ENCODE data around the gene ZNF565. TPM values are rescaled to one million over a fixed set of nuclear protein-coding genes. Genes with fewer than 3 reads are reported as not detected.
"Not testable (repeated sequence)": the region's sequence is repeated elsewhere in the genome, so short reads cannot be mapped to it uniquely, and the experiment has no call there.

The ZNF565 gene
- total RNA-seq, 2 experiments from 2014 or later, result 1.3 to 1.6 TPM

- POLR2A ChIA-PET, result interaction anchor here (1.1 kb wide), 1 partner anchor 16 kb away, joined by 3 read pairs; no protein-coding TSS in a partner anchor
- ATAC-seq (no peak), DNase-seq (no peak)
- no peak overlapping the region for H3K27ac Mint-ChIP-seq
- H3K27me3 Mint-ChIP-seq, result no peaks in the 10 kb centered on the region
- H3K4me3 Mint-ChIP-seq, result no peak overlapping the region
- H3K4me1 Mint-ChIP-seq (ENCODE audit: low read depth), result no peaks in the 10 kb centered on the region
- intact Hi-C loops (cut with micrococcal nuclease), result no loop called here
- CTCF ChIA-PET, result interaction anchor here (1.3 kb wide), 1 partner anchor 13 kb away, joined by 5 read pairs; no protein-coding TSS in a partner anchor
- no peak for TF ChIP-seq CTCF (IDR thresholded peaks at IDR 0.05)
- H3K36me3 Mint-ChIP-seq (ENCODE audit: low read depth), result peaks cover 4% of the 10 kb centered on the region
- H3K9me3 Mint-ChIP-seq, result no peaks in the 10 kb centered on the region
Observed at GRCh38 chr19:36182612-36183244, 31.7 kb downstream of the ZNF565 start.

- H3K36me3 Mint-ChIP-seq (ENCODE audit: low read depth); ATAC-seq; H3K9me3 Mint-ChIP-seq; H3K4me3 Mint-ChIP-seq; H3K27ac Mint-ChIP-seq; intact Hi-C loops (cut with micrococcal nuclease); DNase-seq; H3K4me1 Mint-ChIP-seq (ENCODE audit: low read depth); POLR2A ChIA-PET; H3K27me3 Mint-ChIP-seq: not testable (repeated sequence)
- CTCF ChIA-PET, result interaction anchor here (0.9 to 3.0 kb wide), 2 partner anchors 10 to 118 kb away, joined by 3 to 15 read pairs; no protein-coding TSS in a partner anchor
Observed at GRCh38 chr19:36179077-36179476, 35.4 kb downstream of the ZNF565 start.

GRCh38 chr19:36173846-36174245 lies 40.6 kb downstream of the ZNF565 start:
- H3K9me3 Mint-ChIP-seq, H3K27ac Mint-ChIP-seq, ATAC-seq: not testable (repeated sequence)

GRCh38 chr19:36172852-36173251 lies 41.6 kb downstream of the ZNF565 start:
- H3K27ac Mint-ChIP-seq, result no peak overlapping the region
- H3K4me3 Mint-ChIP-seq, result no peak overlapping the region
- H3K27me3 Mint-ChIP-seq, result no peaks in the 10 kb centered on the region
- no peaks in the 10 kb centered on the region for H3K36me3 Mint-ChIP-seq (ENCODE audit: low read depth)
- DNase-seq (no peak), ATAC-seq (no peak)
- ChIA-PET CTCF (interaction anchor here (9.5 kb wide), 1 partner anchor 45 kb away, joined by 139 read pairs; no protein-coding TSS in a partner anchor), POLR2A (interaction anchor here (1.6 kb wide), 1 partner anchor 48 kb away, joined by 3 read pairs; no protein-coding TSS in a partner anchor)
- TF ChIP-seq CTCF (IDR thresholded peaks at IDR 0.05), result no peak
- intact Hi-C loops (cut with micrococcal nuclease), result no loop called here
- peaks cover 4% of the 10 kb centered on the region for H3K4me1 Mint-ChIP-seq (ENCODE audit: low read depth)
- no peaks in the 10 kb centered on the region for H3K9me3 Mint-ChIP-seq

More at GRCh38 chr19:36173846-36174245, 40.6 kb downstream of the ZNF565 start:
- H3K4me3 Mint-ChIP-seq; intact Hi-C loops (cut with micrococcal nuclease); H3K36me3 Mint-ChIP-seq (ENCODE audit: low read depth); H3K4me1 Mint-ChIP-seq (ENCODE audit: low read depth); DNase-seq; H3K27me3 Mint-ChIP-seq: not testable (repeated sequence)
- ChIA-PET CTCF (interaction anchor here (9.5 kb wide), 1 partner anchor 46 kb away, joined by 139 read pairs; no protein-coding TSS in a partner anchor), POLR2A (interaction anchor here (1.0 to 2.3 kb wide), 3 partner anchors 41 to 49 kb away, joined by 3 to 9 read pairs (median 3); partner anchors contain the start of genes ZNF146 and ZNF565)

- Mint-ChIP-seq H3K9me3 (no peaks in the 10 kb centered on the region), H3K27me3 (no peaks in the 10 kb centered on the region), H3K27ac (no peak overlapping the region), H3K4me3 (no peak overlapping the region), H3K4me1 (ENCODE audit: low read depth) (peaks cover 4% of the 10 kb centered on the region), H3K36me3 (ENCODE audit: low read depth) (no peaks in the 10 kb centered on the region)
- CTCF ChIA-PET, result interaction anchor here (0.8 to 9.5 kb wide), 11 partner anchors 10 to 222 kb away, joined by 3 to 139 read pairs (median 5); partner anchors contain the start of genes COX7A1 and TBCB
- ATAC-seq (no peak), DNase-seq (no peak)
- POLR2A ChIA-PET, result interaction anchor here (0.8 to 1.1 kb wide), 2 partner anchors 40 to 42 kb away, joined by 3 to 4 read pairs; no protein-coding TSS in a partner anchor
- no peak for TF ChIP-seq CTCF (IDR thresholded peaks at IDR 0.05)
- intact Hi-C loops (cut with micrococcal nuclease), result no loop called here
Observed at GRCh38 chr19:36169084-36169760, 45.2 kb downstream of the ZNF565 start.
